22Rv1 (cell line): ENCODE measurements around the gene CHD9.

Source experiments
- ZFX ChIP-seq: fragments of 450-650 bp; IDR thresholded peaks from 2 replicates; pipeline ENCODE4 v1.6.1; 2017; ENCODE audit warnings: antibody characterized with exemption, borderline replicate concordance
- TF ChIP-seq, protein P1 (sequence below): fragments of 450-650 bp; IDR thresholded peaks from 2 replicates; pipeline ENCODE4 v1.5.1; 2017; ENCODE audit warnings: mild to moderate bottlenecking

DNA sequence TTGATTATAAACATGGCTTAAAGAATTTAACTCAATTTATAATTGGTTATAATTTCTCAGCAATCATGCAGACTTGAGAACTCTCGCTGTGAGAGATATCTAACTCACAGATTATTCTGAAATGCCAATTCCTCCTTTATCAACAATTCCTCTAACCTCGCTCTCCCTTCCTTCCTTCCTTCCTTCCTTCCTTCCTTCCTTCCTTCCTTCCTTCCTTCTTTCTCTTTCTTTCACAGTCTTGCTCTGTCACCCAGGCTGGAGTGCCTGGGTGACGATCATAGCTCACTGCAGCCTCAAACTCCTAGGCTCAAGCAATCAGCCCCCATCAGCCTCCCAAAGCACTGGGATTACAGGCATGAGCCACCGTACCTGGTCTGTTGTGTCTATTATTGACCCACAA, 42.4 kb downstream of the CHD9 start:
- TF ChIP-seq, protein P1, sequence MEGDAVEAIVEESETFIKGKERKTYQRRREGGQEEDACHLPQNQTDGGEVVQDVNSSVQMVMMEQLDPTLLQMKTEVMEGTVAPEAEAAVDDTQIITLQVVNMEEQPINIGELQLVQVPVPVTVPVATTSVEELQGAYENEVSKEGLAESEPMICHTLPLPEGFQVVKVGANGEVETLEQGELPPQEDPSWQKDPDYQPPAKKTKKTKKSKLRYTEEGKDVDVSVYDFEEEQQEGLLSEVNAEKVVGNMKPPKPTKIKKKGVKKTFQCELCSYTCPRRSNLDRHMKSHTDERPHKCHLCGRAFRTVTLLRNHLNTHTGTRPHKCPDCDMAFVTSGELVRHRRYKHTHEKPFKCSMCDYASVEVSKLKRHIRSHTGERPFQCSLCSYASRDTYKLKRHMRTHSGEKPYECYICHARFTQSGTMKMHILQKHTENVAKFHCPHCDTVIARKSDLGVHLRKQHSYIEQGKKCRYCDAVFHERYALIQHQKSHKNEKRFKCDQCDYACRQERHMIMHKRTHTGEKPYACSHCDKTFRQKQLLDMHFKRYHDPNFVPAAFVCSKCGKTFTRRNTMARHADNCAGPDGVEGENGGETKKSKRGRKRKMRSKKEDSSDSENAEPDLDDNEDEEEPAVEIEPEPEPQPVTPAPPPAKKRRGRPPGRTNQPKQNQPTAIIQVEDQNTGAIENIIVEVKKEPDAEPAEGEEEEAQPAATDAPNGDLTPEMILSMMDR = no peak
- no peak for TF ChIP-seq ZFX
